GM23248 (cell line): ENCODE measurements around the gene ABHD16A.

Experiments
- EZH2 ChIP-seq: fragments of 200-600 bp; sonication (generic); IDR thresholded peaks from 2 replicates; pipeline ENCODE4 v1.6.1; 2018; ENCODE audit warnings: antibody characterized with exemption, mild to moderate bottlenecking; ENCODE audit not compliant: insufficient read depth, poor library complexity, severe bottlenecking
- EZH2phosphoT487 ChIP-seq: fragments of 200-600 bp; sonication (generic); IDR thresholded peaks from 2 replicates; pipeline ENCODE4 v1.6.1; 2018; ENCODE audit warnings: antibody characterized with exemption, moderate library complexity, mild to moderate bottlenecking, low read depth; ENCODE audit not compliant: insufficient read depth

- TF ChIP-seq EZH2 = no peak
- TF ChIP-seq EZH2phosphoT487 = no peak
Observed at GRCh38 chr6:31665501-31666336, 37.4 kb downstream of the ABHD16A start, which contains the start of gene CSNK2B.
